Measurements from ENCODE around the gene NFATC2. TPM values are rescaled to one million over a fixed set of nuclear protein-coding genes. Genes with fewer than 3 reads are reported as not detected.

Gene NFATC2
- total RNA-seq, 1 donor from 2014 or later, result 2.0 TPM

DNA sequence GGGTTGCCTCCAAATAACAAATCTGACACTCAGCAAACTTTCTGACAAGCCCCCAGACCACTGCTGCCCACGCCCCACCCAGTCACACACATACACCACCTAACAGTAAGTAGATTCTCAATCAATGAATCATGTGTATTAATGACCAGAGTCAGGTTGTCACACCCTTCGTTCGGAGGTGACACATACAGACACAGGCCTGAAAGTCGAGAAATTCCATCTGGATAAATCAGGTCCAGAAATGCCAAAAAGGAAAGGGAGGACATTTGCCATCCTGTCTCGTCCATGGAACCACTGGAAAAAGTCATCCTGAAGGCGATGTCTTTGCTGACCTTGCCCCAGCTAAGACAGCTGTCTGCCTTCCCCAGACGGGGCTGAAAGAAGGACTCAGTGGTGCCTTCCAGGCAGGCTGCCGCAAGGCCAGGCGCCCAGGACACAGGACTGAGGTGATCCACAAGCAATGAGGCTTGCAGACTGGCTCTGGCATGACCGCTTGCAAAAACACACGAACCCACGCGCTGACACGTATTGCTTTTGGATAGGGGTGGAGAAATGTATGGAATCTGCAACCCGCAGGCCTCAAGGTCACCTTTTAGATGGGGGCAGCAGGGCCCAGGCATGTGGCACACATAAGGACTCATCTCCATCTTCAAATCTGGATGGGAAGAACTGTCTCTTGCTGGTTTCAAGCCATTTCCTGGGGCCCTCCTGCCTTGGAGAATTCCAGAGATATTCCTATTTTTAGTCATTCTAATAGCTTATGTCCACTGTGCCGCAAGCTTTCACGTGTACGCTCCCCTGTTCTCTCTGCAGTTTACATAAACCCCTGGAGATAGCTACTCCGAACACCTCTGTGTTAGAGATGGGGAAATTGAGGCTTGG, 9.0 kb downstream of the NFATC2 start:
- TF ChIP-seq, protein P1, sequence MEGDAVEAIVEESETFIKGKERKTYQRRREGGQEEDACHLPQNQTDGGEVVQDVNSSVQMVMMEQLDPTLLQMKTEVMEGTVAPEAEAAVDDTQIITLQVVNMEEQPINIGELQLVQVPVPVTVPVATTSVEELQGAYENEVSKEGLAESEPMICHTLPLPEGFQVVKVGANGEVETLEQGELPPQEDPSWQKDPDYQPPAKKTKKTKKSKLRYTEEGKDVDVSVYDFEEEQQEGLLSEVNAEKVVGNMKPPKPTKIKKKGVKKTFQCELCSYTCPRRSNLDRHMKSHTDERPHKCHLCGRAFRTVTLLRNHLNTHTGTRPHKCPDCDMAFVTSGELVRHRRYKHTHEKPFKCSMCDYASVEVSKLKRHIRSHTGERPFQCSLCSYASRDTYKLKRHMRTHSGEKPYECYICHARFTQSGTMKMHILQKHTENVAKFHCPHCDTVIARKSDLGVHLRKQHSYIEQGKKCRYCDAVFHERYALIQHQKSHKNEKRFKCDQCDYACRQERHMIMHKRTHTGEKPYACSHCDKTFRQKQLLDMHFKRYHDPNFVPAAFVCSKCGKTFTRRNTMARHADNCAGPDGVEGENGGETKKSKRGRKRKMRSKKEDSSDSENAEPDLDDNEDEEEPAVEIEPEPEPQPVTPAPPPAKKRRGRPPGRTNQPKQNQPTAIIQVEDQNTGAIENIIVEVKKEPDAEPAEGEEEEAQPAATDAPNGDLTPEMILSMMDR (IDR thresholded peaks at IDR 0.05), result peak; percentile 36
- peak overlapping the region; percentile 35 for H3K4me3 Mint-ChIP-seq (ENCODE audit: unreplicated experiment)
- peaks cover 8% of the 10 kb centered on the region for H3K9me3 Mint-ChIP-seq (ENCODE audit: low read depth)
- peaks cover 66% of the 10 kb centered on the region for H3K4me1 Mint-ChIP-seq (ENCODE audit: low read depth)
- peak overlapping the region; percentile 96 for H3K27ac Mint-ChIP-seq (ENCODE audit: unreplicated experiment)
- no peak for DNase-seq (ENCODE audit: low spot score)
- no peaks in the 10 kb centered on the region for H3K27me3 Mint-ChIP-seq (ENCODE audit: low read depth)
- peaks cover 2% of the 10 kb centered on the region for H3K36me3 Mint-ChIP-seq (ENCODE audit: low read depth)

DNA sequence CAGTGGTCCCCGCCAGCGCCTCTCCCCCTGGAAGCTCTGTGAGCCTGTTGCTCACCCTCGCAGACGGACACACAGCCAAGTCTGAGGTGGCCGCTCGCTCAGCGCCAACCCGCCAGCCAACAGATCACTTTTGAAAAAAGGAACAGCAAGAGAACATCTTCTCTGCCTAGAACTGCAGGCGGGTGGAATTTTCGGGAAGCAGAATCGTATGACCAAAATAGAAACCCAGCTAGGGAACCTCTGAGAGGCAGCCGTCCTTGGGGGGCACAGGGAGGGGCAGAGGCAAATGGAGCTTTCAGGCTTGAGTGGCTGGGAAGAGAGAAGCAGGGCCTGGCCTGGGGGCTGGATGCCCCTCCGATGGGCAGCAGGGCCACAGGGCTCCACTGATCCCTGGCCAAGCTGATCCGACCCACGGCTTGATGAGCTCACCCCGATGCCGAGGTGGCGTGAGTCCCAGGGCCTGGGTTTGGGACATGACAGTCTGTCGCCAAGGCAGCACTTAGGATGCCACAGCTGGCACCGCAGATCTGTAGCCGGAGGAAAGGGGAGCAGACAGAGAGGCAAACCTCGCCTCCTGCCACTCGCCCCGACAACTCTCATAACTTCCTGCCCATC, 9.8 kb downstream of the NFATC2 start:
- Mint-ChIP-seq H3K4me3 (ENCODE audit: unreplicated experiment) (no peak overlapping the region), H3K27me3 (ENCODE audit: low read depth) (no peaks in the 10 kb centered on the region), H3K4me1 (ENCODE audit: low read depth) (peaks cover 72% of the 10 kb centered on the region), H3K9me3 (ENCODE audit: low read depth) (peaks cover 1% of the 10 kb centered on the region), H3K36me3 (ENCODE audit: low read depth) (no peaks in the 10 kb centered on the region), H3K27ac (ENCODE audit: unreplicated experiment) (peak overlapping the region; percentile 96)
- TF ChIP-seq, protein P1 (IDR thresholded peaks at IDR 0.05), result no peak
- DNase-seq (ENCODE audit: low spot score), result no peak

DNA sequence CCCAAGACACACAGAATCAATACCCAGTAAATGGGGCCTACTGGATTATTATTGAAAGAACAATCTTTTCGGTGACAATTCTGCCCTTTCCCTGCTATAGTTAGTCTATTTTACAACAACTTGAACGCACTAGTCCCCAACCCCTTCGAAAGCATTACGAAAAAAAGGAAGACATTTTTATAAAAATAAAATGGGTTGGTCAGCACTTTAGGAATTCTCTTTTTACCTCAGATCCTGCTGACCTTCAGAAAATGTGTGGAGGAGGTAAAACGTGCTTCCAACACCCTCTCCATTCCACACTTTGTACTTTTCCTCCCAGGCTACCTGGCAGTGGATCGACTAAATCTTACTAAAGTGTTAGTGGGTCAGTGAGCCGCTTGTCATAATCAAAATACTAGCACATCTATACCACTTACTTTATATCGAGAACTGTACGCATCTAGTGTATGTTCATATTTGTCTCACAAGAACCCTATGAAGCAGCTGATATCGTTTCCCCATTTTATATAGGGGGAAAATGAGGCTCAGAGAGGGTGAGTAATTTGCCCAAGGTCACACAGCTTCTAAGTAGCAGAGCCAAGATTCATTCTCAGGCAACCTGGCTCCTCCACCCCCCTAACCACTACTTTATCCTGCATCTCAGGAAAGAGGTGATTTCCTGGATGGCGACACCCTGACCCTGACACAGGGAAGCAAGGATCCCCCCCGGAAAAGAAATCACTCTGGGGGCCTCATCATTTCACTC, 10.6 kb downstream of the NFATC2 start:
- H3K4me3 Mint-ChIP-seq (ENCODE audit: unreplicated experiment), result no peak overlapping the region
- peak overlapping the region; percentile 96 for H3K27ac Mint-ChIP-seq (ENCODE audit: unreplicated experiment)
- H3K27me3 Mint-ChIP-seq (ENCODE audit: low read depth), result no peaks in the 10 kb centered on the region
- TF ChIP-seq, protein P1 (IDR thresholded peaks at IDR 0.05), result no peak
- no peaks in the 10 kb centered on the region for H3K9me3 Mint-ChIP-seq (ENCODE audit: low read depth)
- H3K4me1 Mint-ChIP-seq (ENCODE audit: low read depth), result peaks cover 72% of the 10 kb centered on the region
- H3K36me3 Mint-ChIP-seq (ENCODE audit: low read depth), result no peaks in the 10 kb centered on the region
- DNase-seq (ENCODE audit: low spot score), result no peak

DNA sequence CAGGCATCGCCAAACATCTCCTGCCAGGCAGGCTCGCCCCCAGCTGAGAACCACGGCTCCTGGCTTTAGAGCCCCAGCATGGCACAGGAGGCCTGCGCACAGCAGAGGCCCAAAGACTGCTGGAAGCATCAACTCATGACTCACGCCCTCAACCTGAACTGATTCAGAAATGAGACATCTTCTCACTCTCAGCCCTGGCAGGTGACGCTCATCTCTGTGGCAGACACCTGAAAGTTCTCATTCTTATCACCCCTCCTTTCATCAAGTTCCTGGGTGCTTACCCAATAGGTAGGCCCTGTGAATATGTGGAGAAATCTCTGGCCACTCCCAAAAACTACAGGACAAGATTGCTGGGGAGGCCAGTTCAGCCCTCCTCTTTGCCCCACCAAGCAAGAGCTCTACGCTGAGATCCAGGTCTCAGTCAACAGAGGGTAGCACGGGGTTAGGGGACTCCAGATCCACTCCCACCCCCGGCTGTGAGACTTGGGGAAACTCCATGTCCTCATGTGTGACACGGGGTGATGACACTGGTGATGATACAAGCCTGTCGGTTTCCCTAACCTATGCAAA, 11.3 kb downstream of the NFATC2 start:
- peak overlapping the region; percentile 24 for H3K27ac Mint-ChIP-seq (ENCODE audit: unreplicated experiment)
- no peaks in the 10 kb centered on the region for H3K36me3 Mint-ChIP-seq (ENCODE audit: low read depth)
- TF ChIP-seq, protein P1 (IDR thresholded peaks at IDR 0.05), result no peak
- no peak for DNase-seq (ENCODE audit: low spot score)
- no peaks in the 10 kb centered on the region for H3K27me3 Mint-ChIP-seq (ENCODE audit: low read depth)
- no peak overlapping the region for H3K4me3 Mint-ChIP-seq (ENCODE audit: unreplicated experiment)
- peaks cover 72% of the 10 kb centered on the region for H3K4me1 Mint-ChIP-seq (ENCODE audit: low read depth)
- no peaks in the 10 kb centered on the region for H3K9me3 Mint-ChIP-seq (ENCODE audit: low read depth)

DNA sequence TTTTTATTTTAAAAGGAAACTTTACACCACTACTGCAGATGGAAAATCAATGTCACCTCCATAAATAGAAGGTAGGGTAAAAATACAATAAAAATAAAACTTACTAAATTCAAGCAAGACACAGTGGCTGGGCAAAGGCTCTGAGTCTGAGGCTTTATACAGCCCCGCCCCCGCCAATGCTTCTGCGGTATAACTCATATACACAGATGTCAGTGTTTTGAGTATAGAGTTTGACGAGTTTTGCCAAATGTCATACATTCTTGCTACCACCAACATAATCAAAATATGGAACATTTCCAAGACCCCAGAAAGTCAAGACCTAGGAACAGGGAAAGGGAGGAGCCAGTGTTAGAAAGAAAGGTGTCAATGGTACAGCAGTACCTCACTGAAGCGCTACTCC, 12.8 kb downstream of the NFATC2 start:
- TF ChIP-seq, protein P1 (IDR thresholded peaks at IDR 0.05), result no peak
- Mint-ChIP-seq H3K27me3 (ENCODE audit: low read depth) (no peaks in the 10 kb centered on the region), H3K4me3 (ENCODE audit: unreplicated experiment) (no peak overlapping the region), H3K9me3 (ENCODE audit: low read depth) (no peaks in the 10 kb centered on the region), H3K36me3 (ENCODE audit: low read depth) (no peaks in the 10 kb centered on the region), H3K27ac (ENCODE audit: unreplicated experiment) (peak overlapping the region; percentile 88), H3K4me1 (ENCODE audit: low read depth) (peaks cover 67% of the 10 kb centered on the region)
- DNase-seq (ENCODE audit: low spot score), result no peak

All from chondrocyte (in vitro differentiated cells).